Retinal pigment epithelial cell (primary cell): Measurements from ENCODE around the gene RRAGD.
"Not testable (repeated sequence)": the region's sequence is repeated elsewhere in the genome, so short reads cannot be mapped to it uniquely, and the experiment has no call there.

Experiments
- DNase-seq: peaks from one replicate; pipeline ENCODE4 v3.0.0-alpha.2; 2010; ENCODE audit warnings: low read depth
- H3K4me3 ChIP-seq: 2 replicates; pipeline ENCODE4 v1.5.1; 2011; ENCODE audit warnings: mild to moderate bottlenecking, low read length, control low read depth, moderate library complexity
- TF ChIP-seq, protein P1 (sequence below): conservative IDR thresholded peaks from 2 replicates; pipeline ENCODE4 v1.5.1; 2011; ENCODE audit warnings: low read depth, low read length, control low read depth, inconsistent platforms

RRAGD gene

DNA sequence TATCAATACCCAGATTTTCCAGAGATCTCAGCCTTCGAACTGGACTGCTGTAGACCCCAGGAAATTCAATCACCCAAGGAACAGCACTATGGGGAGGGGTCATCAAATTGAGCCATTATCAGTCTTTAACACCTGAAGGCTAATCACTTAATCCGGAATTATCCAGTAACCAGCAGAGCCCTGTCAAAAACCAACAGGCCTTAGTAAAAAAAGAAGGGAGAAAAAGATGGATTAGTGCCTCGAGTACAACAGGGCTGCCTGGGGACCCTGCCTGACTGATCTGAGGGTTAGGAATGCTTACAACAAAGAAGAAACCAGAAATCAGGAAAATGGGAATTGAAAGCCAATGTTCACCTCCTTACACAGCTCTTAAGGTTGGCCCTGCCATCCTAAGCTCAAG is 7.6 kb downstream of the RRAGD start:
- H3K4me3 ChIP-seq = no peak overlapping the region
- no peak for DNase-seq
- TF ChIP-seq, protein P1, sequence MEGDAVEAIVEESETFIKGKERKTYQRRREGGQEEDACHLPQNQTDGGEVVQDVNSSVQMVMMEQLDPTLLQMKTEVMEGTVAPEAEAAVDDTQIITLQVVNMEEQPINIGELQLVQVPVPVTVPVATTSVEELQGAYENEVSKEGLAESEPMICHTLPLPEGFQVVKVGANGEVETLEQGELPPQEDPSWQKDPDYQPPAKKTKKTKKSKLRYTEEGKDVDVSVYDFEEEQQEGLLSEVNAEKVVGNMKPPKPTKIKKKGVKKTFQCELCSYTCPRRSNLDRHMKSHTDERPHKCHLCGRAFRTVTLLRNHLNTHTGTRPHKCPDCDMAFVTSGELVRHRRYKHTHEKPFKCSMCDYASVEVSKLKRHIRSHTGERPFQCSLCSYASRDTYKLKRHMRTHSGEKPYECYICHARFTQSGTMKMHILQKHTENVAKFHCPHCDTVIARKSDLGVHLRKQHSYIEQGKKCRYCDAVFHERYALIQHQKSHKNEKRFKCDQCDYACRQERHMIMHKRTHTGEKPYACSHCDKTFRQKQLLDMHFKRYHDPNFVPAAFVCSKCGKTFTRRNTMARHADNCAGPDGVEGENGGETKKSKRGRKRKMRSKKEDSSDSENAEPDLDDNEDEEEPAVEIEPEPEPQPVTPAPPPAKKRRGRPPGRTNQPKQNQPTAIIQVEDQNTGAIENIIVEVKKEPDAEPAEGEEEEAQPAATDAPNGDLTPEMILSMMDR = no peak

DNA sequence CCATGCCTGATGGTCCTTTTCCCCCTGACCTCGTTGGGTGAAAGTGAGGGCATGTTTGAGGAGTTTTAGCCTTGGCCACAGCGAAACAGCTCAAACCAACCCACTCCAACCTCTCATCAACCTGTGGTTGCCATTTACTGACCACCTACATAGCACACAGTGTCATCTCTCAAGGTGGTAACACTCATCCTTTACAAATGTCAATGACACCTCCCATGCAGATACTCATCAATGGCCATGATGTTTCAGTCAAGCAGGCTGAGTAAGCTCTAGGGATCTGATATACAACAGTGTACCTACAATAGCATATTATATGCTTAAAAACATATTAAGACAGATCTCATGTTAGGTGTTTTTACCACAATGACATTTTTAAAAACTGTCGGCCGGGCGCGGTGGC is 9.3 kb downstream of the RRAGD start:
- no peak overlapping the region for H3K4me3 ChIP-seq
- TF ChIP-seq, protein P1 = no peak
- no peak for DNase-seq

DNA sequence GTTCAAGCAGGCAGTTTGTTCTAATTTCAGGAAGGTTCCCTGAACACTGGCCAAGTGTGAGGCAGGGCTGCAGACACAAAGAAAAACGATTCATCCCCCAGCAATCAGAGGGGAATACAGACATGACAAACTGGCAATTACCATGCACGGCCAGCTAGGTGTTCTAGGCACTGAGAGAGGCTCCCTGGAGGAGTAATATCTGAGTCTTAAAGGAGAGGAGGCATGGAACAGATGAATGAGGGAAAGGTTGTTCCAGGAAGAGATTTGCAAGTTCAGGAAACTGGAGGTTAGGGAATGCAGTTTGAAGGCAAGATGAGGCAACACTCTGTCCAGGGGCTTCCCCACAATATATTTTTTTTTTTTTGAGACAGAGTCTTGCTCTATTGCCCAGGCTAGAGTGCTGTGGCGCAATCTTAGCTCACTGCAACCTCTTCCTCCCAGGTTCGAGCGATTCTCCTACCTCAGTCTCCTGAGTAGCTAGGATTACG is 11.1 kb downstream of the RRAGD start:
- DNase-seq = no peak
- TF ChIP-seq, protein P1 = no peak

DNA sequence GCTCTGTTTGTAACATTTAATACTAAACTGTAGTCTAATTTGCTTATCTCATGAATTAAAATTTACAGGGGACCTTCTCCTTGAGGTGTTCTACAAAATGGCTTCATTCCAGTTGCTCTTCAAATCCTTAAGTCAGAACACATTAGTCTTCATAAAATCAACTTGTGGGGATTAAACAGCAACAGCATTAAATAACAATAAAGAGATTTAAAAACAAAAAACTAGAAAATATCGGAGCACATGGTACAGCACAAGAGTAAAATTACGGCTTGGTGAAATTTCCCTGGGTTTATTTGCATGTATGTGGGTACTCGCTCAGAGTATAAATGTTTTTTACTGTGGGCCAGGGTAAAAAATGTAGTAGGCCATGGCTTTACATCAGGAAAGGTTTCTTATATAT is 12.0 kb downstream of the RRAGD start:
- no peak overlapping the region for H3K4me3 ChIP-seq
- TF ChIP-seq, protein P1 = no peak
- DNase-seq = no peak

More for the DNA sequence above, 11.1 kb downstream of the RRAGD start:
- no peak overlapping the region for H3K4me3 ChIP-seq

DNA sequence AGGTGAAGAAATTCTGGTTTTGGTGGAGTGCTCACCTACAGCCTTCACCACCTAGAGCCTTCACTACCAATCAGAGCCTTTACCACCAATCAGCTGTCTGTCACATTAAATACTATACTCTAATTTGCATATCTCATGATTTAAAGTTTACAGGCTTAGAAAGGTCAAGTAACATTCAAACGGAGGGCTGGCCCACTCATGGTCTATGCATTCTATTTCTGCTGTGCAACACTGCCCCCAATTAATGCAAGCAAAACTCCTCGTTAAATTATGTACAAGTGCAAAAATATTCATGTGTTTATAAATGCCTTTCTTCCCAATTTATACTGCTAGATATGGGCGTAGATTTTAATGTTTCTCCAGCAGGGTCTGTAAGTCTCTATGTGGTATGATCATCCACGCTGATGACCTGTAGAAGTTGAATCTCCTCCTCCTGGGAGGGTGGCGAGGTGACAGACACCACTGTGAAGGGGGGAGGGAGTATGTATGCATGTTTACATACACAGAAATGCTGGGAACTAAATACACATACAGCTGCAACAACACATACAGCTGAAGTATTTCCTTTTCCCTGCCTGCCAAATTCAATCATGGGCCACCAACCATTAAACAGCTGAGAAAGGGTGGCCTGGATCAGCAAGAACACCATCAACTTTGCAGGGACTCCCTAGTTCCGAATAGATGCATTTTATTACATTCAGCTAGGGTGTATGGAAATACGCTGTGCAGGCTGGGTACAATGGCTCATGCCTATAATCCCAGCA is 13.1 kb downstream of the RRAGD start:
- DNase-seq = no peak
- H3K4me3 ChIP-seq = no peak overlapping the region
- TF ChIP-seq, protein P1 = no peak

DNA sequence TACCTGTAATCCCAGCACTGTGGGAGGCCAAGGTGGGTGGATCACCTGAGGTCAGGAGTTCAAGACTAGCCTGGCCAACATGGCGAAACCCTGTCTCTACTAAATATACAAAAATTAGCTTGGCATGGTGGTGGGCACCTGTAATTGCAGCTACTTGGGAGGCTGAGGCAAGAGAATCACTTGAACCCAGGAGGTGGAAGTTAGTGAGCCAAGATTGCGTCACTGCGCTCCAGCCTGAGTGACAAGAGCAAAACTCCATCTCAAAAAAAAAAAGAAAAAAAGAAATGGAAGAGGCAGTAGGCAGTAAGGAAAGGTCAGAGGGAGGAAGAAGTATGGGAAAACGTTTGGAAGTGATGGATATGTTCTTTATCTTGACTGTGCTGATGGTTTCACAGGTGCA is 14.2 kb downstream of the RRAGD start:
- H3K4me3 ChIP-seq, DNase-seq: not testable (repeated sequence)

DNA sequence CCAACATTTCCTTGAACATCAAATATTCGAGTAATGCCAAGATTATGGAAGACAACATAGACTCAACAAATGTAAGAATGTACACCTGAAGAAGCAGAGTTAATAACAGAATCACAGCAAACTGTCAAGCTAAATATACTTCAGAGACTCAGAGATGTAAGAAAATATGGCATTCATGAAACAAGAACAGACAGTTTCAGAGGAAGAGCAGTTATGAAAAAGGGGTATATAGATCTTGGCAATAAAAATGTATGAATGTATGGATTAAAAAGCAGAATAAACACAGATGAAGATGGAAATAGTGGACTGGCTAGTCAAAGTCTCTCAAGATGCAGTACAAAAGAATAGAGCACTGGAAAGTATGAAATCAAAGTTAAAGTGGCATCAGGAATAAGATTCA is 18.4 kb downstream of the RRAGD start:
- TF ChIP-seq, protein P1 = no peak

More for the DNA sequence above, 18.4 kb downstream of the RRAGD start:
- DNase-seq = no peak
- no peak overlapping the region for H3K4me3 ChIP-seq
